PC-9 (cell line): ENCODE results near the gene ZNF629.

Experiments
- CTCF ChIP-seq: fragments of 200-600 bp; sonication (generic); conservative IDR thresholded peaks from 2 replicates; pipeline ENCODE4 v1.6.1; 2017; ENCODE audit warnings: mixed run types, antibody characterized with exemption, mild to moderate bottlenecking, moderate library complexity
- EZH2 ChIP-seq: fragments of 200-600 bp; sonication (generic); IDR thresholded peaks from 2 replicates; pipeline ENCODE4 v1.8.0; 2017; ENCODE audit warnings: antibody characterized with exemption, low read depth

- TF ChIP-seq CTCF (no peak), EZH2 (no peak)
Observed at GRCh38 chr16:30793508-30794069, 6.6 kb upstream of the ZNF629 start.
